ENCODE data around the gene KIFC1. TPM values are rescaled to one million over a fixed set of nuclear protein-coding genes. Genes with fewer than 3 reads are reported as not detected.

Gene KIFC1
- total and polyA plus RNA-seq, 9 of the 15 experiments (the other 6 are each of a cell fraction or from before 2014, with no cell fraction given): 1.3 to 95.2 (median 76.9) TPM

DNA sequence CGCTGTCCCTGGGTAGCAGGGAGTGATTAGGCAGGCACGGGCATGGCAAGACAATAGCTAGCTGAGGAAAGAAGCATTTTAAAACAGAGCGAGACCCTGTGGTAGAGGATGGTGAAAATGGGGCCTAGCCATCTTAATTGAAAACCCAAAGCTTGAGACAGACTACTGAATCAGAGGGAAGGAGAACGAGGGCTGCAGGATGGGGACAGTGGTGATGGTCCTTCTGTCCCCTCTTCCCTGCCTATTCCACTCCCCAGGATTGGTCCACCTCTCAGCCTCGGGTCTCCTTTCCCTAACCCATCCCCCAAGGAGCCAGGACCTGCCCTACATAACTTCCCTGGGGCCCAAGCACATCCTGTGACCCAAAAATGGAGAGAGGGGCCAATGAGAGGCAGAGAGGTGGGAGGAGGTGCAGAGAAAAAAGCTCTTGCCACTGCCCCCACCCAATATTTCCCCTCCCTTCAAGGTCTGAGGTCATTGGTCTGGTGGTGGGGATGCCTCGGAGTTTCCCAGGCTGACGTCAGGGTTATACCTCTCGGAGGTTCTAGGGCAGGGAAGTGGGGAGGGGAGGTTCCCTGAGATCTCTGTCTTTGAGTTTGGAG, 27.2 kb downstream of the KIFC1 start (continued):
- TF ChIP-seq KLF13 (tag; IDR thresholded peaks at IDR 0.05; ENCODE audit: borderline replicate concordance, low read depth): no peak
- no peak for TF ChIP-seq ZNF224 (CRISPR knock-in tag; IDR thresholded peaks at IDR 0.05)
- TF ChIP-seq SREBF2 (CRISPR knock-in tag; IDR thresholded peaks at IDR 0.05): no peak
- TF ChIP-seq SMC3 (conservative IDR thresholded peaks at IDR 0.05; ENCODE audit: insufficient read depth, low read depth, low read length): no peak
- TF ChIP-seq, protein P1, sequence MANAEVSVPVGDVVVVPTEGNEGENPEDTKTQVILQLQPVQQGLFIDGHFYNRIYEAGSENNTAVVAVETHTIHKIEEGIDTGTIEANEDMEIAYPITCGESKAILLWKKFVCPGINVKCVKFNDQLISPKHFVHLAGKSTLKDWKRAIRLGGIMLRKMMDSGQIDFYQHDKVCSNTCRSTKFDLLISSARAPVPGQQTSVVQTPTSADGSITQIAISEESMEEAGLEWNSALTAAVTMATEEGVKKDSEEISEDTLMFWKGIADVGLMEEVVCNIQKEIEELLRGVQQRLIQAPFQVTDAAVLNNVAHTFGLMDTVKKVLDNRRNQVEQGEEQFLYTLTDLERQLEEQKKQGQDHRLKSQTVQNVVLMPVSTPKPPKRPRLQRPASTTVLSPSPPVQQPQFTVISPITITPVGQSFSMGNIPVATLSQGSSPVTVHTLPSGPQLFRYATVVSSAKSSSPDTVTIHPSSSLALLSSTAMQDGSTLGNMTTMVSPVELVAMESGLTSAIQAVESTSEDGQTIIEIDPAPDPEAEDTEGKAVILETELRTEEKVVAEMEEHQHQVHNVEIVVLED (CRISPR knock-in tag; IDR thresholded peaks at IDR 0.05): no peak
- no peak for TF ChIP-seq TGIF2 (CRISPR knock-in tag; IDR thresholded peaks at IDR 0.05)
- TF ChIP-seq, protein P2, sequence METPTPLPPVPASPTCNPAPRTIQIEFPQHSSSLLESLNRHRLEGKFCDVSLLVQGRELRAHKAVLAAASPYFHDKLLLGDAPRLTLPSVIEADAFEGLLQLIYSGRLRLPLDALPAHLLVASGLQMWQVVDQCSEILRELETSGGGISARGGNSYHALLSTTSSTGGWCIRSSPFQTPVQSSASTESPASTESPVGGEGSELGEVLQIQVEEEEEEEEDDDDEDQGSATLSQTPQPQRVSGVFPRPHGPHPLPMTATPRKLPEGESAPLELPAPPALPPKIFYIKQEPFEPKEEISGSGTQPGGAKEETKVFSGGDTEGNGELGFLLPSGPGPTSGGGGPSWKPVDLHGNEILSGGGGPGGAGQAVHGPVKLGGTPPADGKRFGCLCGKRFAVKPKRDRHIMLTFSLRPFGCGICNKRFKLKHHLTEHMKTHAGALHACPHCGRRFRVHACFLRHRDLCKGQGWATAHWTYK (CRISPR knock-in tag; IDR thresholded peaks at IDR 0.05): peak; percentile 92; the same call in 1 of the 2 replicates
- peak; percentile 62 for TF ChIP-seq EP300 (IDR thresholded peaks at IDR 0.05; ENCODE audit: low read length)
- TF ChIP-seq IFI16 (CRISPR knock-in tag; IDR thresholded peaks at IDR 0.05): peak; percentile 48; the same call in 1 of the 2 replicates
- no peak for TF ChIP-seq ZNF121 (CRISPR knock-in tag; conservative IDR thresholded peaks at IDR 0.05)
- no peak for TF ChIP-seq KDM2B (CRISPR knock-in tag; IDR thresholded peaks at IDR 0.05)
- TF ChIP-seq NFRKB (IDR thresholded peaks at IDR 0.05; ENCODE audit: low read depth): peak; percentile 98
- TF ChIP-seq ZFP1 (CRISPR knock-in tag; IDR thresholded peaks at IDR 0.05): no peak
- TF ChIP-seq, protein P3, sequence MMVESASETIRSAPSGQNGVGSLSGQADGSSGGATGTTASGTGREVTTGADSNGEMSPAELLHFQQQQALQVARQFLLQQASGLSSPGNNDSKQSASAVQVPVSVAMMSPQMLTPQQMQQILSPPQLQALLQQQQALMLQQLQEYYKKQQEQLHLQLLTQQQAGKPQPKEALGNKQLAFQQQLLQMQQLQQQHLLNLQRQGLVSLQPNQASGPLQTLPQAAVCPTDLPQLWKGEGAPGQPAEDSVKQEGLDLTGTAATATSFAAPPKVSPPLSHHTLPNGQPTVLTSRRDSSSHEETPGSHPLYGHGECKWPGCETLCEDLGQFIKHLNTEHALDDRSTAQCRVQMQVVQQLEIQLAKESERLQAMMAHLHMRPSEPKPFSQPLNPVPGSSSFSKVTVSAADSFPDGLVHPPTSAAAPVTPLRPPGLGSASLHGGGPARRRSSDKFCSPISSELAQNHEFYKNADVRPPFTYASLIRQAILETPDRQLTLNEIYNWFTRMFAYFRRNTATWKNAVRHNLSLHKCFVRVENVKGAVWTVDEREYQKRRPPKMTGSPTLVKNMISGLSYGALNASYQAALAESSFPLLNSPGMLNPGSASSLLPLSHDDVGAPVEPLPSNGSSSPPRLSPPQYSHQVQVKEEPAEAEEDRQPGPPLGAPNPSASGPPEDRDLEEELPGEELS (CRISPR knock-in tag; IDR thresholded peaks at IDR 0.05; ENCODE audit: borderline replicate concordance): no peak; the same call in 1 of the 2 replicates
- TF ChIP-seq NFXL1 (CRISPR knock-in tag; IDR thresholded peaks at IDR 0.05): no peak
- TF ChIP-seq ZNF134 (CRISPR knock-in tag; conservative IDR thresholded peaks at IDR 0.05): no peak; the same call in 1 of the 2 replicates
- TF ChIP-seq NR2F6 (CRISPR knock-in tag; IDR thresholded peaks at IDR 0.05): peak; percentile 49; the same call in 1 of the 2 replicates
- TF ChIP-seq FOXJ2 (tag; IDR thresholded peaks at IDR 0.05): no peak
- peak; percentile 16 for TF ChIP-seq KDM5B (IDR thresholded peaks at IDR 0.05; ENCODE audit: insufficient replicate concordance, low read depth, low read length)
- no peak for TF ChIP-seq HDAC8 (tag; IDR thresholded peaks at IDR 0.05)
- no peak for TF ChIP-seq ZNF780A (CRISPR knock-in tag; IDR thresholded peaks at IDR 0.05)
- no peak for TF ChIP-seq GATAD2B (IDR thresholded peaks at IDR 0.05; ENCODE audit: borderline replicate concordance)
- no peak for TF ChIP-seq ZNF282 (CRISPR knock-in tag; IDR thresholded peaks at IDR 0.05)
- no peak for TF ChIP-seq ZNF431 (CRISPR knock-in tag; IDR thresholded peaks at IDR 0.05)
- TF ChIP-seq FOXM1 (IDR thresholded peaks at IDR 0.05; ENCODE audit: low read depth): no peak
- no peak for TF ChIP-seq FOXM1 (CRISPR knock-in tag; IDR thresholded peaks at IDR 0.05; ENCODE audit: low read depth)
- TF ChIP-seq ESRRA (IDR thresholded peaks at IDR 0.05; ENCODE audit: borderline replicate concordance, low read depth): no peak
